Left renal pelvis (tissue), 4 donors: ENCODE results near the gene HMX1. TPM values are rescaled to one million over a fixed set of nuclear protein-coding genes. Genes with fewer than 3 reads are reported as not detected.

Source experiments
- DNase-seq, 4 donors: peaks; one replicate each; pipeline ENCODE4 v3.0.0-alpha.2; 2013; ENCODE audit warnings: low read depth in 4 of 4, low spot score in 3 of 4
- polyA plus RNA-seq, 4 donors: library from polyadenylated mRNA; unstranded; fragments of 120-200 nt; gene quantifications; one replicate each; pipeline ENCODE4 v1.2.1, GENCODE V29; 2013; ENCODE audit not compliant: insufficient read length in 4 of 4

The HMX1 gene
- polyA plus RNA-seq, 4 donors = 0.09 TPM; not detected in 3

DNA sequence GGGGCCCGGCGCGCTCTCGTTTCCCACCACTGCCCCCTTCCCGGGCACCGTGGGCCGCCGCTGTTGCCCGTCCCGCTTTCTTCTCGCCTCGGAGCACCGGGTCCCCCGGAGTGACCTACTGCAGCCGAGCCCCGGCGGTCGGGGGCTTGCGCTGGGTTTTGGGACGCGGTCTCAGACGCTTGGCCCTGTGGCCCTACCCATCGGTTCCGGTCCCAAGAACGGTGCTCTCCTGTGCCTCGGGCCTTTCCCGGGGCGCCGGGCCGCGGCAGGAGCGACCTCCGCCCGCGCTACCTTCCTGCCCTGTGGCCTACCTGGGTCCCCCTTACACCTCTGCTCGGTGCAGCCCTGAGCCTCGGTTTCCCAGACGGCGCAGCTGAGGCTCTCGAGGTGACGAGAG lies 21.6 kb upstream of the HMX1 start:
- no peak for DNase-seq

DNA sequence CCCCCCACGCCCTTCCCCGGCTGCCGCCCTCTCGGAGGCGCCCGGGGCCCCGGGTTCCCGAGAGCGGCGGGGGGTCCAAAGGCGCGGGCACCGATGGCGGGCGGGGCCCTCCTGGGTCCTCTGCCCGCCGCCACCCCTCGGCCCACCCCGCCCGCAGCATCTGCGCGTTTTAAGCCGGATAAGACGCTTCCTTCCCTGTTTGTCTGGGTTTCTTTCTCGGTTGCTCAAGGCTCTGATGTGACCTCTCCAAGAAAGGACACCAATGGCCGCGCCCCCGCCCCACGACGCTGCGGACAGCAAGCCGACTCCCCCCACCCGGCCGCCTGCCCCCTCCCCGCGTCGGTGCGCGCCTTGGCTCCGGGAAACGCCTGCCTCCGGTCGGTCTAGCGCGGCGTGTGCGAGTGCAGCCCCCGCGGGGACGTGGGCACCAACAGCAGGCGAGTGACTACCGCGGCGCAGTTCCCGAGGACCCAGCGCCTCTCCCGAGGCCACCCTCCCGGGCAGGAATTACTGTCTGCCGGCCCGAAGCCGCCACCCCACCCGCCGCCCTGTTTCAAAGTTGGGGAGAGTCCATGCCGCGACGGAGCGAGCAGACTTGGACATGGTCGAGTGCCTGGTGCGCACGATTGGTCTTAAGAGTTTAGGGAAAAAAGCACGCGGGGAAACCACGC lies 21.1 kb upstream of the HMX1 start:
- DNase-seq = no peak

DNA sequence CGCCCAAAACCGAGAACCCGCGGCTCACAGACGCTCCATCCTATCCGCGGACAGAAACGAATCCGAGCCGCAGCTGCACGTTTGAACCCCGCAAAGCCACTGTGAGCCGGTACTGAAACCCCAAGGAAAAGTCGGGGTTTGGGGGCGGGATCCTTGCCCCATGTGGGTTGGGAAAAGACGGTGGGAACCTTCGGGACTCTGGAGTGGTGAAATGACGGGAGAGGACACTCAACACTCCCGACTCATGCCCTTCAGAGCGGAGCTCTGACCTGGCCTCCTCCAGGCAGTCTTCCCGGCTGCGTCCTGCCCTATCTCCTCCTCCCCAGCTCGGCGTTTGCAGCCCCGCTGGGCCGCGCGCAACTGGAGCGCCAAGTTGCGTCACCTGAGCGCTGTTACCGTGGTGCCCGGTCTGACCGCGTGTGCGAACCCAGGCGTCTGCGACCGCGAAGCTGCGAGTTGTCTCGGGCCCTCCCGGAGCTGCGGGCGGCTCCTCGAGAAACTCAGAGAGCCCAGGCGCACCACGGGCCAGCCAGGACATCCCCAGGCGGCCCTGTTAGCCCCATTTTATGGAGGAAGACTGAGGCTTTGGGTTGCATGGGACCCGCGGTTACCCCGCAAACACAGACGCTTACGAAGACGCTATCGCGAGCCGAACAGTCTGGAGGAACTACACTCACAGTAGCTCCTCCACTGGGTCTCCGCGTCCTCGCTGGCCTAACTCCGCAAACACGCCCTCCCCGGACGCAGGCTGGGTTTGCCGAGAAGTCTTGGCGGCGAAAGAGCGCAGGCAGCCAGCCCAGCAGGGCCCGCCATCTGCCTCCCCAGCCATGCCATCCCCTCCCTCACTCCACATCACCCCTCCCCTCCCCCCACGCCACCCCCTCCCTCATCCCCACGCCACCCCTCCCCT lies 20.3 kb upstream of the HMX1 start:
- no peak for DNase-seq

DNA sequence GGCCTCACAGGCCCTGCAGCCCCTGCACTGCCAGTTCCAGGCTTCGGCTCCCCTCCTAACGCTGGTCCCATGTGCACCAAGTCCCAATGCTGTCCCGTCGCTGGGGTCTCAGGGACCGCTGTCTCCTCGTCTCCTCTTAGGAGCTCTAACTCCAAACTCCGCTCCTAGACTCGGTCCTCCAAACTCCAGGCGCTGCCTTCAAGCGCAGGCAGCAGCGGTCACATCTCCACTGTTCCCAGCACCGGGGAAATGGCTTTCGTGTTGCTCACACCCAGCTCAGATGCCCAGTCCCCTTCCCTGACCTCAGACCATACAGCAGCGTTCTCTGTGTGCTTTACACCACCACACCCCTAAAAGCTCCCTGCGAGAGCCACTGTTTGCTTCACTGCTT lies 19.6 kb upstream of the HMX1 start:
- no peak for DNase-seq

DNA sequence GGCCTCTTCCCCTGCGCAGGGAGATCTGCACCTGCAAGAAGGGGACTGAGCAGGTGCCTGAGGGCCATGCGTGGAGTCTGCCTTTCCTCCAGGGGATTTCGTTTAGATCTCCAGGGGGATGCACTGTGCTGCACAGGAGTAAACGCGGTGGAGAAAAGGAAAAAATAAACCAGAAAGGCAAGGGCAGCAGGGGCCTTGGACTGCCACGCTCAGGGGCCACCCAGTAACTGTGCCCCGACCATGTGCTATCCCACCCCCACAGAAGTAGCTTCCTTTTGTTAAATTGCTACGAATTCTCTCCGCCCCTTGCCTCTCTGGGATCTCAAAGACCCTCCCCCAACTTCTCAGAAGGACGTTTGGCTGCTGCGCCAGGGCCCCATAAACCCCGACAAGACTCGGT lies 17.2 kb upstream of the HMX1 start:
- no peak for DNase-seq

DNA sequence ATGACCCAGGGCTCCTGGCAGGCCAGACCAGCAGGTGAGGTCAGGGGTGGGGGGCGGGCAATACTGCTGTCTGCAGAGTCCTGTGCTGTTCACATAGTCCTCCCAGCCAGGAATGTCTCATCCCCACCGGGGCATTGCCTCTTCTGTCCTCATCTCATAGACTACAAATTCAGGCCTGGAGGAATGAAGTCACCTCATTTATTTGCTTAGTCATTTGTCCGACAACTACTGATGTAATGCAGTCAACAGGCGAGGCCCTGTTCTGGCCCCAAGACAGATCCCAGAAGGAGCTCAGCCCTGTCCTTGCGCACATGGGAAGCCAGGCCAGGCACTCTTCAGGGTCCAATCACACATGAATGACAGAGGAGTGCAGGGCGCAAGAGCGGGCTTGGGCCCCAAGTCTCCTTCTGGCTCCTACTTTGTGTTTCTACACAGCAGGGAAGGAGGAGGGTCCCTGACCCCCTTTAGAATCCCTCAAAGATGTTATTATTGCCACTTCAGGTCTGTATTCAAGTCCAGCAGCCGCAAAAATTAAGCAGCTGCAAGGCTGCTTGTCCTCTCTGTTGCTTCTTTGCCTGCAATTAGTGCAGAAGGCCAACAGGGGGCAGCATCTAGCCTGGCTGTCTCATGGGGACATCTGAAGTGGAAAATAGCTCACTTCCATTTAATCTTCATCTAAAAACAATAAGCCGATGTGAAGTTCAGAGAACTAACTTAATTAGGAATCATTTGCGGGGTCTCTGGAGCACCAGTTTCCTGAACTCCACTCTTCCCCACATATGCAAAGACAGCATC lies 15.2 kb upstream of the HMX1 start:
- DNase-seq = no peak

DNA sequence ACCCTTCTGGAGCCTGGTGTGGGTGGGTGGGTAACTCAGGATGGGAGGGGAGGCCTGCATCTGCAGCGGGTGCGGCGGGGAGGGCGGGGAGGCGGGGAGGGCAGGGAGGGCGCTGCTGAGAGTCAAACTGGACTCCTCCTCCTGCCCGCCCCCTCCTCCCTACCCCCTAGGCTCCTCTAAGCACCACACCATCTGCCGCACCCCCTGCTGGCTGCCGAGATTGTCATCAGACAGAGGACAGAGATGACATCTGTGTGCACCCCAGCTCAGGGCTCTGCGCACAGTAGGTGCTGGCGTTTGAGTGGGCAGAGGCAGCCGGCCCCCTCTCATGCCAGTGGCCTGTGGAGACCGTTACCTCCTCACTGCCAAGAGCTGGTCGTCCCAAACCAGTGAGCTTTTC lies 10.6 kb upstream of the HMX1 start:
- no peak for DNase-seq

DNA sequence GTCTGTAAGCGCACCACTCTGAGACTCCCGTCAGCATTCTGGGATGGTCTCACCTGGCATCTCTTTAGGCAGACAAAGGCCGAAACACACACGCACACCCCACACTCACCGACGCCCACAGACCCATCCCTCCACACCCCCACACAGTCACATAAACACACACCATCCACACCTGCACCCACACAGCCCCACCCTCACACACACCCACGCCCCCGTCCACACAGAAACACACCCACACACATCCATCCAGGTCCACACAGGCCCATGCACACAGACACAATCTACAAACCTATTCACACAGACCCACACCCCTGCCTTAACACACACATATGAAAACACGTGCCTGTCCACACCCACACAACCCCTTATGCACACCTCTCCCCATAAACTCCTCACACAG lies 9.2 kb upstream of the HMX1 start:
- no peak for DNase-seq

DNA sequence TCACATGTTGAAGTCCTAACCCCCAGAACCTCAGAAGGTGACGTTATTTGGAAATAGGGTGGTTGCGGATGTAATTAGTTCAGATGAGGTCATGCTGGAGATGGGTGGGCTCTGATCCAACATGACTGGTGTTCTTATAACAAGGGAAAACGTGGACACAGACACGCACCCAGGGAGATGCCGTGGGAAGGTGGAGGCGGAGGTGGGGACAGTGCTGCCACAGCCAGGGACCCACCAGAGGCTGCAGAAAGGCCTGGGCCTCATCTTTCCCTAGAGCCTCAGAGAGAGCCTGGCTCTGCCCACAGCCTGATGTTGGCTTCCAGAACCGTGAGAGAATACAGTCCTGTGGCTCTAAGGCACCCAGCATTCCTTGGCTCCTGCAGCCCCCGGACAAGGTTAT lies 7.9 kb upstream of the HMX1 start:
- DNase-seq = no peak

DNA sequence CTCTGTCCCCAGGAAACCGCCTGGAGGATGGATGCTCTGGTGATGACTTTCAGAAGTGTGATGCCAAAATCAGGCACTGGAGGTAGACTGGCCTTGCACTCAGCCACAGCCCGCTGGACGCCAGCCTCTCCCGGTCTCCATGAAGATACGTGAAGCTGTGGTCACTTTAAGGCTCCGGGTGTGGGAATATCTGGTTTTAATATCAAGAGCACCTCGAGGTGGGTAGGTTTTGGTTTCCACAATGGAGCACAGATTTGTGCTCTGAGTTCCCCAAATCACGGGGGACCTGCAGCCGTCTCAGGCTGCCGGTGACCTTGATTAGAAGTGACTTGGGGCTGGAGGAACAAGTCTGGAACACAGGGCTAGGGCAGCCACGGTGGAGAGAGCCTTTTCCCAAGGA lies 6.8 kb upstream of the HMX1 start:
- no peak for DNase-seq

DNA sequence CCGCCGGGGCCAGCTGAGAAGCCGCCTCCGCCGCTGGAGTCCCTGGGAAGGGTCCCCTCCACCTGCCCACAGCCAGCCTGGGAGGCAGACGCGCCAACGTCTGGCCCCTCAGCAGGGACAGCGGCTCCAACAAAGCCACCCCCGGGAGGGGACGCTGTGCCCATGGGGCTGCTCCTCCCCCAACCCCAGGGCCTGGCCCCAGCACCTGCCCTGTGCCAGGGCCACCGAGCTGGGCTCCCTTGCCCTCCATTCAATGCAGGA lies 6.1 kb upstream of the HMX1 start:
- DNase-seq = no peak

DNA sequence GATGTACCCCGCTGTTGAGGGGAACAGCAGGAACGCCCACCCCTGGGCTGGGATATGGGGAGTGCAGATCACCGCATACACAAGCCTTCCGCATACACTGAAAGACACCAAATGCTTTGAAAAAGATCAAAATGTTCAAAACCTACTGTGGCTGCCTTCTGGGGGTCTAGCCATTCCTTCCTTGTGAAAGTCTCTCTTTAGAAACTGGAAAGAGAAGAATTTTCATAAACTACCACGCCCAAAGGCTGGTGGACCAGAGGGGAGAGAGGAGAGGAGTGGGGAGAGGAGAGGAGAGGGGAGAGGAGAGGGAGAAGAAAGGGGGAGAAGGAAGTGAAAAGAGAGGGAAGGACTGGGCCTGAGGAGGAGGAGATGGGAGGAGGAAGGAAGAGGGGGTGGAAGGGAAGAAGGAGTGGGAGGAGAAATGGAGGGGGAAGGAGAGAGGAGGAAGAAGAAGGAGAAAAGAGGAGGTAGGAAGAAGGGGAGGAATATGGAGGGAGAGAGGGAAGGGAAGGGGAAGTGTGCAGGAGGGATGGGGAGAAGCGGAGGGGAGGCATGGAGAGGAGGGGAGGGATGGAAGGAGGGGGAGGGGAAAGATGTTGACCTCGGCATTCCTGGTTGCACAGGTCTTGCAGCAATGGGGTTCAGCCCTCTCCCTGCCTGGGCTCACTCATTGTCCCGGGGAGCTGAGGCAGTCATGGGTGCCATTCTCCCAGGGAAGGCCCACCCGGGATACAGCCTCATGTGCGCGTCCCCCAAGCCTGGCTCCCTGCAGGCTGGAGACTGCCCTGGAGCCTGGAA lies 5.5 kb upstream of the HMX1 start:
- no peak for DNase-seq

DNA sequence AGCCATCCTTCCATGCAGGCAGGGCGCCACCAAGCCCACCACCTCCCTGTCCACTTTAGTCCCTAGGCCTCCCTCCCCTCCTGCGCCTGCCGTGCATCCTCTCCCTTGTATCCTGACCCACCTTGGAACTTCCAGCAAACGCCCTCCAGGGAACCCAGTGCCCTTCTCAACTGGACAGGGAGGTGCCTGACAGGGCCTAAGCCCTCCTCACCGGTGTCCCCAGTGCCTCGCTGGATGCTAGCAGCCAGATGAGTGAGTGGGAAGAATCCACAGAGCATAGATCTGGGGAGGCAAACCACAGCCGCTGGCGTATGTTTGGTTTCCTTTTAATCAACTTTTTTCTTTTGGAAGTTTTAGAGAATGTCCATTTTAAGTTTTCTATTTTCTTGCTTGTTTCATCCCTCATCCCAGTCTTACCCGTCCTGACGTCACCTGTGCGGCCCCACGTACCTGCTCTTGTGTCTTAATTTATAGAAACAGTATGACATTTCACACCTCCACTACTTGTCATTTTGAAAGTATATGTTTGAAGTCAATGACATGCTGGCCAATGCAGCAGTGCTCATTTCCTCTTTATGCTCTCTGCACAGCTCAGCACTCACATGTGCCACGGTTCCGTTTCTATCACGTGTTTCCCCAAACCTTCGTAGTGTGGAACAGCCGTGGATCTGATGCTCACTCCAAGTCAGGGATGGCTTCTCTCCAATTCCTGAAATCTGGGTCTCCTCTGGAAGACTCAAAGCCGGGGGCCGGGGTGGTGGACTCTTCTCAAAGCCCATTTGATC lies 3.4 kb upstream of the HMX1 start:
- DNase-seq = no peak

DNA sequence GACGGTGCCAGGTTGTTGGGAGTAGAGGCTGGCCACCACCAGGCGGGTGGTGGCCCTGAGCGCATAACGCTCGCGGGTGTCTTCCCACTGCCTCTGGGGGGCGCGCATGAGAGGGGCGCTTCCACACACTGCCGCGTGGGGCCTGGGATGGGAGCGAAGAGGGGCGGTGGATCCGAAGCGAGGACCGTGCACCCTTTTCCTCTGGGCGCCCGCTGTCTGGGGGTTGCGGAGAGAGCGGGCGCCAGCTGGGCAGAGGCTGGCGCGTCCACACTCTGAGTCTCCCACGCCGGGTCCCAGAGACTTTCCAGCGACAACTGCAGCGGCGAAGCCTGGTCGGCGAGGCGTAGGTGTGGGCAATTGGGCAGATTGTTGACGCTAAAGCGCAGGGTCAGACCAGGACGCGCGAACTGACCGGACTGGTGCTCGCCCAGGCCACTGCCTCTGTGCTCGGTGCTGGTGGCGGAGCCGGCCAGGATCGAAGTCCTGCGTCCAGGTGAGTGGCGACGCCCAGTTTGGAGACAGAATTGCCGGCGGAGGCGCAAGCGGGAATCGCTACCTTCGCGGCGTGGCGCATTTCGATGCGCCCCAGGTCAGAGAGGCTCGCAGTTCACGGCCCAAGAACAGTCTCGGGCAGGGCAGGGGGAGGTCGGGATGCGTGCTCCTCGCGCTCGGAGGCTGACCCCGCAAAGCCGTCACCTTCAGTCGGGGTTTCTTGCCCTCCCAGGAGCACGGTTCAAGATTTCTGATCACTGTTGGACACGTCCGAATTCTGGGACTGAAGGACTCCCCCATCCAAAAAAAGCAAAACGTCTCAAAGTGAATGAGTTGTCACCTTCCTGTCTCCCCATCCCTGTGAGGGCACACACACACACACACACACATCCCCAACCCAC lies 2.6 kb upstream of the HMX1 start:
- no peak for DNase-seq

DNA sequence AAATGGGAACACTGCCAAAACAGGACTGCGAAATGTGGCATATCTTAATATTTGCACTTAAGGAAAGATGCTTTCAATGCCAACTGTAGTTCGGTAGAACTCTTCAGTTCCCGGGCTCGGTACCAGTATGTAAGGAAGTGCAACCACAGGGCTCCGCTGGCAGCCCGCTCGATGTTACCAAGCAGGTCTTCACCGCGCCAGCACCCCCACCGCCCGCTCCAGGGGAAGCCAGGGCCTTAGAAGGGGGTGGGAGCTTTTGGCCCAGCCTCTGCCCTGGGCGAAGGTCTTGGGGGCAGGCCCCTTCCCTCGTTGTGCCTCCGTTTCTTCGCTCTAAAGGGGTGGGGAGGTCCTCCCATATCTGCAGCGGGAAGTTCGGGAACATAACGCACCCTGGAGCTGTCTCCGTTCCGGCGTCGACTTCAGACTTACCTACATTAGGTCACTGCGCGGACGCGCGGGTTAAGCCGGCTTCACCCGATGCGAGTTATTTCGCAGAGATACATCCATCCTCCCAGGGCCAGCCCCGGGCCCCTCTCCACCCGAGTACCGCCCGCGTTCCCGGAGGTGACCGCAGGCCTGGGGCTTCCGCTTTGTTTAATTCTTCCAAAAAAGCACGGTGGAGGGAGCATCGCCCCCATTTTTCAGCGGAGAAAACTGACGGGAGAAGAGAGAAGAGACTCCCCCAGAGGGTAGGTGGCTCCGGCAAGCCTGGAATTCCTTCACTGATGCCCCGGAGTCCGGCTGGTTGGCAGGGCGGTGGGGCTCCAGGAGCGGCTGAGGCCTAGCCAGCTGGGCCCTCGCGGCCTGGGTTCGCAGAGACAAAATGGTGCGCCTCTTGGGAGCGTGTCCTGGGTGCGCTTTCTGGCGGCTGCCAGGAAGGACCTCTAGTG lies 1.0 kb upstream of the HMX1 start:
- no peak for DNase-seq

DNA sequence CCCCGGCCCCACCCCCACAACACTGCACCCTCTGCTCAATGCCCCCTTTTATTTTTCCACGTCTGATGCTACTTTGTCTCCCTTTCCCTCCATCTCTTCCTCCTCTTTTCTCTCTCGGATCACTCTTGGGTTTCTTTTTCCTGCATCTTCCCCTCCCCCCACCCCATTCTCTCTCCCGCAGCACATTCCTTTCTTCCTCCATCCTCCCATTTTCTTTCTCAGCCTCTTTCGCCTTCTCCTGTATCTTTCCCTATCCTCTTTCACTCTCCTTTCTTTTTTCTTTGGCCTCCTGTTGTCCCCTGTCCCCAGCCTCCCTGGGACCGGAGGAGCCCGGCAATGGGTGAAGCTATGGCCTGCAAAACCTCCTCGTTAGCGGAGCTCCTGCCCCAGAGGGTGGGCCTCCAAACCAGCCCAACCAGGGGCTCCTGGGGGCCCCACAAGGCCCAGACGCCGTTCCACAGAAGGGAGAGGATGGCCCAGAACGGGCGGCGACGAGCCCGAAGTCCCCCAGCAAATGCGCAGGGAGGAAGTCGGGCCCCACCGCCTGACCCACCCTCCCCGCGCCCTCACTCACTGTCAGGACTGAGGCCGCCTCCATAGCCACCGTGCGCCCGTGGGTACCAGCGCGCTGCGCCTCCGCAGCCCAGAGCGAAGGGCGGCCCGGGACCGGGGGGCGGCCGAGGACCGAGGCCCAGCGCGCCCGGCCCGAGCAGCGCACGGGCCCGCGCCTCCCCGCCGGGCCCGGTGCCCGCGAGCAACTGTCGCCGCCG lies 807 bp downstream of the HMX1 start:
- DNase-seq = no peak

DNA sequence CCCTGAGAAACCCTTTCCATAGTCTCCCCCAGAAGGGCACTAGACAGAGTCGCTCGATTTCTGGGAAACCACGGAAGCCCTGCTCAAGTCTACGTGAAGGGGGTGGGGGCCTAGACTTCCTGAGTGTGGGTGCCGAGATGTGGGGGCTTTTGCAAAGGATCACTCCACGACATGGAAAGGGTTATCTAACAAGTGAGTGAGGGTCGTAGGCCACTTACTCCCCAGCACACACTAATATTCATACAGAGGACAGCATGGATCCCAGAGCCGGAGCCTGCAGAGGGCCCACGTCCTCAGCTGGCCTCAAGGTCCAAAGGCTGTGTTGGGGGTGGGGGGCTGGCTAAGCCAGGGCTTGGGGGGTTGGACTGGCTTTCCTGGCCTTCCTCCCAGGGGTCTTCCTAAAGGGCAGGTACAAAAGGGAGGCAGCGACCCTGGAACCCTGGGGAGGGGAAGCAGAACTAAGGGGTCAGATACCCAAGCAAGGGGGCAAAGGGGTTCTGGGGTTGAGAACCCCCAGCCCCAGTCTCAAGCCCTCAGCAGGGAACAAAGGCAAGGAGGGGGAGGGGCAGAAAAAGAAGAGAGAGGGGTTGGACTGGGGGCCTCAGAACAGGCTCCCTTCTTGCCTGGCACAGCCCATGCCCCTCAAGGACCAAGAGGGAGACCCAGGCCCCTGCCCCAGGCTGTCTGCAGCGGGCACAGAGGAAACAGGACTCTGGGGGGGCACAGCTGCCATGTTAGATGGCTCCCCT lies 1.6 kb downstream of the HMX1 start:
- no peak for DNase-seq
